A549 (cell line): ENCODE measurements around the gene FCSK. TPM values are rescaled to one million over a fixed set of nuclear protein-coding genes. Genes with fewer than 3 reads are reported as not detected.

Source experiments
- ATAC-seq, 2 experiments: fragments of 200-7000 bp in 1 of 2; fragments of >200 bp in 1 of 2; cut with Nextera tagmentation in 1 of 2; cut with Tn5 transposase in 1 of 2; 3 replicates each; pipeline versions ENCODE4 v1.8.0 to v1.9.1; 2018 to 2020; ENCODE audit warnings: mild to moderate bottlenecking in 1 of 2, moderate library complexity in 1 of 2
- CTCF ChIA-PET: fragments of 300-600 bp; sonication (Branson Sonifier 250); formaldehyde crosslinking; extraction: SDS; loops from one replicate; lab custom pipeline; 2021; ENCODE audit warnings: antibody characterized with exemption, inconsistent platforms; lab: Yijun Ruan, JAX
- POLR2A ChIA-PET: fragments of 350-600 bp; formaldehyde crosslinking; extraction: SDS; loops from one replicate; lab custom pipeline; 2021; ENCODE audit warnings: antibody characterized with exemption, inconsistent platforms; lab: Yijun Ruan, JAX
- DNase-seq, 2 experiments: peaks; one replicate each; pipeline versions ENCODE4 v3.0.0 to v3.0.0-alpha.2; 2011 to 2016; ENCODE audit warnings: low read depth in 1 of 2, low spot score in 1 of 2
- FAIRE-seq: peaks from 2 replicates; lab custom pipeline; 2011; peaks lifted over from hg19 to GRCh38; lab: Jason Lieb, UNC
- H3K27ac ChIP-seq, 2 experiments: fragments of >200 bp; sonication (Bioruptor Twin); formaldehyde crosslinking; 3 replicates each; pipeline ENCODE4 v1.5.1; 2016 to 2017
- H3K4me1 ChIP-seq: fragments of >200 bp; sonication (Bioruptor Twin); formaldehyde crosslinking; 3 replicates; pipeline ENCODE4 v1.6.1; 2016
- H3K4me2 ChIP-seq: fragments of >200 bp; sonication (Bioruptor Twin); formaldehyde crosslinking; 3 replicates; pipeline ENCODE4 v1.6.1; 2016
- H3K4me3 ChIP-seq: fragments of >200 bp; sonication (Bioruptor Twin); formaldehyde crosslinking; 3 replicates; pipeline ENCODE4 v1.5.1; 2016
- H3K9me3 ChIP-seq: fragments of >200 bp; sonication (Bioruptor Twin); formaldehyde crosslinking; 3 replicates; pipeline ENCODE4 v1.6.1; 2016
- CHD4 ChIP-seq: fragments of 200-600 bp; sonication (generic); IDR thresholded peaks from 2 replicates; pipeline ENCODE4 v1.6.1; 2016; ENCODE audit warnings: antibody characterized with exemption, mild to moderate bottlenecking, borderline replicate concordance
- E2F6 ChIP-seq: IDR thresholded peaks from 2 replicates; pipeline ENCODE4 v1.6.1; 2012; ENCODE audit warnings: low read depth, borderline replicate concordance
- EHMT2 ChIP-seq: fragments of 200-600 bp; sonication (generic); IDR thresholded peaks from 2 replicates; pipeline ENCODE4 v1.6.1; 2016; ENCODE audit warnings: antibody characterized with exemption, low read depth, mild to moderate bottlenecking, moderate library complexity
- EP300 ChIP-seq, 2 experiments: fragments of >200 bp; sonication (Bioruptor Twin); formaldehyde crosslinking; IDR thresholded peaks; 2 replicates in 1 of 2; 3 replicates in 1 of 2; pipeline ENCODE4 v1.6.1; 2016 to 2017
- FOSL2 ChIP-seq, 2 experiments: fragments of 450-650 bp in 1 of 2; fragments of >200 bp in 1 of 2; sonication (Bioruptor Twin) in 1 of 2; formaldehyde crosslinking; IDR thresholded peaks; 2 replicates each; pipeline versions ENCODE4 v1.5.0 to v1.6.1; 2016 to 2020; ENCODE audit warnings: mild to moderate bottlenecking in 1 of 2, moderate library complexity in 1 of 2
- GATA3 ChIP-seq: IDR thresholded peaks from 2 replicates; pipeline ENCODE4 v1.6.1; 2012; ENCODE audit warnings: borderline replicate concordance
- HEYL ChIP-seq: fragments of 250-450 bp; sonication (Bioruptor Pico); IDR thresholded peaks from 2 replicates; pipeline ENCODE4 v1.8.0; 2021; ENCODE audit warnings: mild to moderate bottlenecking, moderate library complexity
- HOXB13 ChIP-seq: fragments of 250-450 bp; sonication (Bioruptor Pico); IDR thresholded peaks from 2 replicates; pipeline ENCODE4 v1.5.0; 2020; ENCODE audit warnings: low read depth, mild to moderate bottlenecking, moderate library complexity
- JUNB ChIP-seq: fragments of >200 bp; sonication (Bioruptor Twin); formaldehyde crosslinking; IDR thresholded peaks from 2 replicates; pipeline ENCODE4 v1.6.1; 2016
- KDM5A ChIP-seq: fragments of 200-600 bp; sonication (generic); IDR thresholded peaks from 2 replicates; pipeline ENCODE4 v1.6.1; 2016; ENCODE audit warnings: antibody characterized with exemption, mild to moderate bottlenecking
- MAFK ChIP-seq: fragments of 450-650 bp; IDR thresholded peaks from 2 replicates; pipeline ENCODE4 v1.6.1; 2014; ENCODE audit not compliant: partially characterized antibody
- MYC ChIP-seq: IDR thresholded peaks from 2 replicates; pipeline ENCODE4 v1.6.1; 2012; ENCODE audit warnings: mild to moderate bottlenecking, inconsistent platforms, low read length, improper control_type of control experiment, borderline replicate concordance
- NPAS2 ChIP-seq: fragments of 250-450 bp; sonication (Bioruptor Pico); IDR thresholded peaks from 2 replicates; pipeline ENCODE4 v1.8.0; 2022; ENCODE audit warnings: mild to moderate bottlenecking, moderate library complexity, borderline replicate concordance
- PHF8 ChIP-seq: fragments of 200-600 bp; sonication (generic); IDR thresholded peaks from 2 replicates; pipeline ENCODE4 v1.6.1; 2016; ENCODE audit warnings: low read depth, mild to moderate bottlenecking, antibody characterized with exemption, moderate library complexity, borderline replicate concordance
- RAD21 ChIP-seq, 2 experiments: fragments of >200 bp in 1 of 2; sonication (Bioruptor Twin) in 1 of 2; formaldehyde crosslinking in 1 of 2; IDR thresholded peaks in 1 of 2; conservative IDR thresholded peaks in 1 of 2; 2 replicates in 1 of 2; 3 replicates in 1 of 2; pipeline ENCODE4 v1.6.1; 2012 to 2018; ENCODE audit warnings: inconsistent platforms in 1 of 2
- RCOR1 ChIP-seq: fragments of 150-350 bp; IDR thresholded peaks from 2 replicates; pipeline ENCODE4 v1.6.1; 2014; ENCODE audit warnings: antibody characterized with exemption, low read length, low read depth
- REST ChIP-seq: fragments of 200-600 bp; sonication (generic); IDR thresholded peaks from 2 replicates; pipeline ENCODE4 v1.6.1; 2016; ENCODE audit warnings: antibody characterized with exemption, mild to moderate bottlenecking, moderate library complexity
- RNF2 ChIP-seq: fragments of 200-600 bp; sonication (generic); IDR thresholded peaks from 2 replicates; pipeline ENCODE4 v1.6.1; 2016; ENCODE audit warnings: low read depth, mild to moderate bottlenecking, antibody characterized with exemption, moderate library complexity, borderline replicate concordance
- TP53 ChIP-seq: fragments of 250-450 bp; sonication (Bioruptor Pico); IDR thresholded peaks from 2 replicates; pipeline ENCODE4 v1.5.0; 2021; ENCODE audit warnings: mild to moderate bottlenecking, moderate library complexity
- WGBS: methylation state at CpG from one replicate; pipeline ENCODE4 v1.1.6; 2017; ENCODE audit errors: missing lambda C conversion rate; 5-methylcytosine and 5-hydroxymethylcytosine counted together
- polyA plus RNA-seq, 4 experiments: library from polyadenylated mRNA; depleted of rRNA in 3 of 4; stranded (reverse); fragments of >200 nt; fragmentation: RNase III in 1 of 4; extraction: RNeasy Plus Mini Kit Qiagen cat#74134 plus additional on column Dnase treatment in 1 of 4; gene quantifications; 2 replicates in 3 of 4; 3 replicates in 1 of 4; pipeline ENCODE4 v1.2.3, GENCODE V29; 2011 to 2017
- TF ChIP-seq, protein P1 (sequence below): fragments of >200 bp; sonication (Bioruptor Twin); formaldehyde crosslinking; IDR thresholded peaks from 2 replicates; pipeline ENCODE4 v1.6.1; 2016

The FCSK gene
- polyA plus RNA-seq, 2 of the 4 experiments (the other 2 are of a cell fraction) = 5.7 to 6.8 TPM

DNA sequence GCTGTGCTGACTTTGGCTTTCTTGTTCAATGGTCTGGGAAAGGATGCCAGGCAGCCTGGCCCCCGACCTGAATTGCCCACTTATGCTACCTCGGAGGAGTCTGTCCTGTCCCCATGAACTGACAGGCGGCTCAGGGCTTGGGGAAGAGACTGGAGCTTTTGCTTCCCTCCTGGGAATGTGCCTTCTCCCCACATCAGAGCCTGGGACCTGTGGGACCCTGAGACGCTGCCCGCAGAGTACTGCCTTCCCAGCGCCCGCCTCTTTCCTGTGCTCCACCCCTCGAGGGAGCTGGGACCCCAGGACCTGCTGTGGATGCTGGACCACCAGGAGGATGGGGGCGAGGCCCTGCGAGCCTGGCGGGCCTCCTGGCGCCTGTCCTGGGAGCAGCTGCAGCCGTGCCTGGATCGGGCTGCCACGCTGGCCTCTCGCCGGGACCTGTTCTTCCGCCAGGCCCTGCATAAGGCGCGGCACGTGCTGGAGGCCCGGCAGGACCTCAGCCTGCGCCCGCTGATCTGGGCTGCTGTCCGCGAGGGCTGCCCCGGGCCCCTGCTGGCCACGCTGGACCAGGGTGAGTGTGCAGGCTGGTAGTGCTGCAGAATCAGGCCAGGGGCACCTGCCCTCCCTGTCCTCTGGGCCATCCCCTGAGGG lies 18.5 kb downstream of the FCSK start:
- 84% methylated on average over 8 of the region's 28 CpGs for WGBS
- TF ChIP-seq KDM5A = no peak
- TF ChIP-seq E2F6 = no peak
- no peak for TF ChIP-seq EHMT2
- TF ChIP-seq GATA3 = no peak
- no peak for TF ChIP-seq RAD21 (conservative IDR thresholded peaks at IDR 0.05 in 1 of 2, IDR thresholded peaks at IDR 0.05 in 1 of 2)
- TF ChIP-seq RNF2 = no peak
- TF ChIP-seq RCOR1 = no peak
- TF ChIP-seq REST = no peak
- TF ChIP-seq EP300 (IDR thresholded peaks at IDR 0.05) = no peak
- TF ChIP-seq JUNB = no peak
- TF ChIP-seq PHF8 = no peak
- no peak for TF ChIP-seq CHD4
- TF ChIP-seq HEYL (CRISPR knock-in tag) = no peak
- TF ChIP-seq HOXB13 = no peak
- TF ChIP-seq FOSL2 (IDR thresholded peaks at IDR 0.05) = no peak
- TF ChIP-seq FOSL2 (CRISPR knock-in tag; IDR thresholded peaks at IDR 0.05) = no peak
- no peak for TF ChIP-seq TP53 (CRISPR knock-in tag)
- TF ChIP-seq MAFK = no peak
- TF ChIP-seq NPAS2 (CRISPR knock-in tag) = no peak
- TF ChIP-seq, protein P1, sequence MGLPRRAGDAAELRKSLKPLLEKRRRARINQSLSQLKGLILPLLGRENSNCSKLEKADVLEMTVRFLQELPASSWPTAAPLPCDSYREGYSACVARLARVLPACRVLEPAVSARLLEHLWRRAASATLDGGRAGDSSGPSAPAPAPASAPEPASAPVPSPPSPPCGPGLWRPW = no peak
- ChIA-PET POLR2A (interaction anchor here (0.6 kb wide), 1 partner anchor 99 kb away, joined by 4 read pairs; no protein-coding TSS in a partner anchor), CTCF (interaction anchor here (0.6 to 8.3 kb wide), 11 partner anchors 10 to 180 kb away, joined by 3 to 110 read pairs (median 4); no protein-coding TSS in a partner anchor)
- no peak overlapping the region for H3K4me2 ChIP-seq
- peaks cover 14% of the 10 kb centered on the region for H3K4me1 ChIP-seq
- DNase-seq = no peak
- H3K4me3 ChIP-seq = no peak overlapping the region
- no peak for ATAC-seq
- H3K9me3 ChIP-seq = no peaks in the 10 kb centered on the region
- FAIRE-seq = no peak
- no peak overlapping the region for H3K27ac ChIP-seq

DNA sequence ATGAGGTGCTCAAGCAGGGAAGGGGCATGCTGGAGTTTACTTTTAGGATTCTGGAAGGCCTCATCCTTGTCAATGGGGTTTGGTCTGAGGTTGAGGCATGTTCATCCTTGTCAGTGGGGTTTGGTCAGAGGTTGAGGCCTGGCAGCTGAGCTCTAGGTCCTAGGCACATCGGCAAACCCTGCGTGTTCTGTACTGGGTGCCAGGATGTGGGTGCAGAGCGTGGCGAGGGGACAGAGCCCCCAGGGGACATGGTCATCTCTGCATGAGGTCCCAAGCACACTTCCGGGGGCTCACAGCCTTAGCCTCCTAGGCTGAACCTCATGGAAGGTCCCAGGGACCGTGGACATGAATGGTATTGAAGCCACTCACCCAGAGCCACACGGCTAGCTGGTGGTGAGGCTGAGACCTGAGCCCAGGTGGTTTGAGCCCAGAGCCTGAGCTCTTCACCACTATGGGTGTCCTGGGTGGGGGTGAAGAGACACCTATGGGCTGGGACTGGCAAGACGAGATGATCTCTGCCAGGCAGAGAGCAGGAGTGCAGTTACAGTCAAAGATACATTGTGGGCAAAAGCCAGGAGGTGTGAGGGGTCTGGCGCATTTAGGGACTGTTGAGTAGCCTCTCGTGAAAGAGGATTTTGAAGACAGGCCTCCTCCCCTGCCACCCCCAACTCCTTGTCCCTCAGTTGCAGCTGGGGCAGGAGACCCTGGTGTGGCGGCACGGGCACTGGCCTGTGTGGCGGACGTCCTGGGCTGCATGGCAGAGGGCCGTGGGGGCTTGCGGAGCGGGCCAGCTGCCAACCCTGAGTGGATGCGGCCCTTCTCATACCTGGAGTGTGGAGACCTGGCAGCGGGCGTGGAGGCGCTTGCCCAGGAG lies 19.3 kb downstream of the FCSK start:
- Histone ChIP-seq H3K4me2 (no peak overlapping the region), H3K4me3 (no peak overlapping the region), H3K4me1 (peaks cover 14% of the 10 kb centered on the region), H3K9me3 (no peaks in the 10 kb centered on the region), H3K27ac (no peak overlapping the region)
- ChIA-PET CTCF (interaction anchor here (1.1 to 8.3 kb wide), 10 partner anchors 11 to 309 kb away, joined by 3 to 110 read pairs (median 4); no protein-coding TSS in a partner anchor), POLR2A (no interaction called here)
- ATAC-seq (peak; percentile 16 to 21; a peak in 3 of 6 replicates), DNase-seq (peak in 1 of 2 experiments; percentile 30), FAIRE-seq (no peak)
- 91% methylated on average over 18 of the region's 21 CpGs for WGBS
- peak in 1 of 2 experiments; percentile 43; a peak in 2 of 5 replicates for TF ChIP-seq RAD21 (conservative IDR thresholded peaks at IDR 0.05 in 1 of 2, IDR thresholded peaks at IDR 0.05 in 1 of 2)
- TF ChIP-seq MYC = no peak
